Small intestine (tissue), 7 donors: Measurements from ENCODE around the gene PUSL1. TPM values are rescaled to one million over a fixed set of nuclear protein-coding genes. Genes with fewer than 3 reads are reported as not detected.

Experiments
- DNase-seq, 2 donors: peaks; one replicate each; pipeline versions ENCODE4 v3.0.0 to v3.0.0-alpha.2; 2013
- FAIRE-seq: peaks from 2 replicates; lab custom pipeline; 2012; peaks lifted over from hg19 to GRCh38; lab: Jason Lieb, UNC
- H3K27ac ChIP-seq, 3 donors: one replicate each; pipeline ENCODE4 v1.5.1; 2013; ENCODE audit warnings: low read length in 2 of 3, mild to moderate bottlenecking in 2 of 3, control low read depth in 1 of 3, inconsistent platforms in 1 of 3, low read depth in 1 of 3, moderate library complexity in 1 of 3
- H3K27me3 ChIP-seq, 3 donors: one replicate each; pipeline ENCODE4 v1.6.1; 2013; ENCODE audit warnings: low read length in 3 of 3, inconsistent platforms in 1 of 3; ENCODE audit not compliant: control insufficient read depth in 3 of 3, insufficient read depth in 3 of 3
- H3K36me3 ChIP-seq, 3 donors: one replicate each; pipeline ENCODE4 v1.6.1; 2013; ENCODE audit warnings: low read length in 3 of 3, inconsistent platforms in 1 of 3, low read depth in 1 of 3, mild to moderate bottlenecking in 1 of 3, moderate library complexity in 1 of 3; ENCODE audit not compliant: control insufficient read depth in 3 of 3, insufficient read depth in 2 of 3
- H3K4me1 ChIP-seq, 3 donors: one replicate each; pipeline ENCODE4 v1.6.1; 2013; ENCODE audit warnings: low read length in 2 of 3, inconsistent platforms in 1 of 3, low read depth in 1 of 3, mild to moderate bottlenecking in 1 of 3, moderate library complexity in 1 of 3; ENCODE audit not compliant: control insufficient read depth in 3 of 3, insufficient read depth in 2 of 3
- H3K4me3 ChIP-seq, 3 donors: one replicate each; pipeline ENCODE4 v1.5.1; 2013; ENCODE audit warnings: low read length in 3 of 3, control low read depth in 1 of 3, inconsistent platforms in 1 of 3, low read depth in 1 of 3, mild to moderate bottlenecking in 1 of 3, moderate library complexity in 1 of 3
- H3K9me3 ChIP-seq, 2 donors: one replicate each; pipeline ENCODE4 v1.6.1; 2013; ENCODE audit warnings: low read depth in 1 of 2, low read length in 1 of 2; ENCODE audit not compliant: control insufficient read depth in 2 of 2, insufficient read depth in 1 of 2
- WGBS, 3 donors: extraction: QIAGEN DNeasy Blood & Tissue Kit; methylation state at CpG; one replicate each; pipeline ENCODE4 v1.1.7; 2013; 5-methylcytosine and 5-hydroxymethylcytosine counted together
- polyA plus RNA-seq, 4 donors: library from polyadenylated mRNA; stranded (reverse) in 3 of 4; unstranded in 1 of 4; fragments of 200-250 nt in 3 of 4; fragments of 120-200 nt in 1 of 4; gene quantifications; one replicate each; pipeline versions ENCODE4 v1.2.1 to v1.2.3, GENCODE V29; 2013
- donor health status: healthy with polysubstance abuse.
- donor health status: control.
- donor health status: control.
- donor health status: Bipolar disorder and iron deficiency.
- donor health status: healthy.

The PUSL1 gene
- polyA plus RNA-seq, 4 donors, result 15.0 to 22.7 (median 18.4) TPM

DNA sequence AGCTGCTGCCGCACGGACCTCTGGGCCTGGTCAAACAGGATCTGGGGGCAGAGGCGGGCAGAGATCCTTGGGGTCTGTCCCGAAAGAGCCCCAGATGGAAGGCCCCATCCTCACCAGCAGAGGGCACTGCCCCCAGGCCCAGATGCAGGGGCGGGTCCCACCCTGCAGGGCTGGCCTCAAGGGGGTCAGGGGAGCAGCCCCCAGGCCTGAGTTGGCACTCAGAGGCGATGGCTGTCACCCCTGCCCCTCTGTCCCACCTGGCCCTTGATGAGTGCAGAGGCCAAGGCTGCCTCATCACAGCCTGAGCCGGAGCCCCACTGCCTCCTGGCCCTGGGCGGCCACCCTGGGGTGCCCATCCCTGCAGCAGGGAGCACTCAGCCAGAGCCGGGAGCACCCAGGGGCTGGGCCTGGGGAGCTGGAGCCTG is 6.4 kb upstream of the PUSL1 start:
- H3K4me1 ChIP-seq, result peaks cover 7 to 24% (median 13%) of the 10 kb centered on the region in 3 donors
- peaks cover 0 to 51% (median 0%) of the 10 kb centered on the region in 3 donors for H3K36me3 ChIP-seq
- FAIRE-seq, result no peak
- 90 to 92% (median 92%) methylated on average over 8 to 9 of the region's 9 CpGs for WGBS, 3 donors
- H3K27ac ChIP-seq, result no peak overlapping the region
- DNase-seq, result no peak
- no peak overlapping the region for H3K4me3 ChIP-seq
- H3K27me3 ChIP-seq, result no peaks in the 10 kb centered on the region
- H3K9me3 ChIP-seq, result no peaks in the 10 kb centered on the region

DNA sequence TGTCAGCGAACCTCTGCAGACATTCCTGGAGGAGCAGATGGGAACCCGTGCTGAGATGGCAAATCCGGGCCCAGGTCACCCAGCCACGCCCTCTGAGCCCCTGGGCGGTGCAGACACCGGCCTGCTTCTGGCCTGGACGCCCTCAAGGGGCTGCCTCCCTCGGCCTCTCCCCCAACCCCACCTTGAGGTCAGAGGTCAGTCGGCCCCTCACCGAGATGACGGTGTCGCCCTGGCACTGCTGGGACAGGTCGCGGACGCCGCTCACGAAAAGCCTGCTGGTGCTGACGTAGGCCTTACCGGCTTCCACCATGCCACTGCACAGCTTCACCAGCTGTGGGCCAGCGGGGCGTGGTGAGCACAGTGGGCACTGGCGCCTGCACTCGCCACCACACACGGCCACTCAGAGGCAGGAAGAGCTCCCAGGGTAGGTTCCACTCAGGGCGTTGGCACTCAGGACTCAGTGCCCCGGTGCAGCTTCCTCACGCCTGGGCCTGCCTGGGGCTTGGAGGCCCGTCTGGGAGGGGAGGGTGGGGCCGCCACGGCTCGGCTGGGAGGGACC is 5.4 kb upstream of the PUSL1 start:
- 78 to 81% (median 80%) methylated on average over 27 to 31 of the region's 31 CpGs for WGBS, 3 donors
- Histone ChIP-seq H3K9me3 (no peaks in the 10 kb centered on the region), H3K36me3 (peaks cover 0 to 45% (median 0%) of the 10 kb centered on the region in 3 donors), H3K4me1 (peaks cover 7 to 24% (median 13%) of the 10 kb centered on the region in 3 donors), H3K4me3 (no peak overlapping the region), H3K27ac (no peak overlapping the region), H3K27me3 (no peaks in the 10 kb centered on the region)
- no peak for DNase-seq
- FAIRE-seq, result no peak

DNA sequence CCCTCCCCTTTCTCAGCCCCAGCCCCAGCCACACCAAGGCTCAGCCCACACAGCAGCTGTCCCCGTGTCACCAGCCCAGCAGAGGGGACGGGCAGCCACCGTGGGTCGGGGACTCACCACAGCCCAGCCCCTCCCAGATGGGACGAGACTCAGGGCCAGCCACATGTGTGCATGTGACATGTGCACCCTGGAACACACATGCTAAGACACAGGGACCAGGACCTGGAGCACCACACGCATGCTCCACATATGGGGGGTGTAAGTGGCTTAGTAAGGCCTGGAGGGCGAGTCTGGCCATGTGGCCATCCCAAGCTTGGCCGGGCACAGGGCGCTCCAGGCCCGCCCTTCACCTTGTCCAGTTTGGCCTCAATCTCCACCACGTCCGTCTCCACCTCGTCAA is 4.7 kb upstream of the PUSL1 start:
- Histone ChIP-seq H3K9me3 (no peaks in the 10 kb centered on the region), H3K27me3 (no peaks in the 10 kb centered on the region), H3K36me3 (peaks cover 0 to 40% (median 0%) of the 10 kb centered on the region in 3 donors), H3K4me1 (peaks cover 7 to 24% (median 13%) of the 10 kb centered on the region in 3 donors), H3K4me3 (no peak overlapping the region), H3K27ac (no peak overlapping the region)
- DNase-seq, result no peak
- FAIRE-seq, result no peak
- WGBS, 3 donors, result 77 to 85% (median 85%) methylated on average over 13 of the region's 13 CpGs

DNA sequence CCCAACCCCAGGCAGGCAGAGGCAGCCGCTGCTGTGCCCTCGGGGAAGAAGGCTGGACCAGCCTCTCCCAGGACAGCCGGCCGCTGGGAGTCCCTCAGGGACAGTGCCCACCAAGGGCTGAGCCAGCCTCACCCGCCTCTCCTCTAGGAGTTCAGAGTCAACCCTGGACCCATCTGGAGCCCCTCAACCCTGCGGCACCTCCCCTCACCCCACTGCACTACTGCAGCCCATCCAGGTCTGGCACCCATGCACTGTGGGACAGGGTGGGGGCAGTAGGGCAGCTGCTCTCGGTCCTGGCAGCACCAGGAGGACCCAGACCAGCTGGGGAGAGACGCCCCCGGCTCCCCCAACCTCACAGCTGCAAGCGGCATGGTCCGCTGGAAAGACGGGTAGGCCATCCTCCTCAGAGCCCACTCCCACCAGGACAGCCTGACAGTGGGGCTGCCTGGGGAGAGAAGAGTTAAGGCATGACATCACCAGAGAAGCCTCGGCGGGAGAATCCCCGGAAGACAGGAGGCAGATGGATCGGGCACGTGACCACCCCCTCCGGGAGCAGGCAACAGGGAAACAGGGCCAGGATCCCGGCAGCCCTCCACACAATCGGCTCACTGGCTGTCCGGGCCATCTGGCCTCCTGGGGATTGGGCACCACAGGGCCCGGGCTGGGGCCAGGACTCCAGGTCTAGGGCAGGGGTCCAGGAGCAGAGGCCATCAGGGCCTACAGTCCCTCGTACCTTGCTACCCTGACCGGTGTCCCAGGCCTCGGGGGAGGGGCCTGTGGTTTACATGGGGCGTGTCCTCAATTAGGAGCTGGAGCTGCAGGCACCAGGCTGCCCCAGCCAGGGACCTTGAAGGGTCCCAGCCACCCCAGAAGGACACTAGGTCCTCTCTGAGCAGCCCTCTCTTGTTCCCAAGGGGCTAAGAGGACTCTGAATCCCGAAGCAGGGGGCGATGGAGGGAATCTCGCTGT is 3.8 kb upstream of the PUSL1 start:
- Histone ChIP-seq H3K27me3 (no peaks in the 10 kb centered on the region), H3K9me3 (no peaks in the 10 kb centered on the region), H3K4me1 (peaks cover 7 to 27% (median 13%) of the 10 kb centered on the region in 3 donors), H3K27ac (peak overlapping the region; percentile 44 to 77 (median 75)), H3K36me3 (peaks cover 0 to 36% (median 0%) of the 10 kb centered on the region in 3 donors), H3K4me3 (peak overlapping the region in 2 of 3 donors; percentile 29 to 76)
- DNase-seq, result peak; percentile 48 to 84
- WGBS, 3 donors, result 34 to 42% (median 40%) methylated on average over 25 to 29 of the region's 29 CpGs
- FAIRE-seq, result no peak

DNA sequence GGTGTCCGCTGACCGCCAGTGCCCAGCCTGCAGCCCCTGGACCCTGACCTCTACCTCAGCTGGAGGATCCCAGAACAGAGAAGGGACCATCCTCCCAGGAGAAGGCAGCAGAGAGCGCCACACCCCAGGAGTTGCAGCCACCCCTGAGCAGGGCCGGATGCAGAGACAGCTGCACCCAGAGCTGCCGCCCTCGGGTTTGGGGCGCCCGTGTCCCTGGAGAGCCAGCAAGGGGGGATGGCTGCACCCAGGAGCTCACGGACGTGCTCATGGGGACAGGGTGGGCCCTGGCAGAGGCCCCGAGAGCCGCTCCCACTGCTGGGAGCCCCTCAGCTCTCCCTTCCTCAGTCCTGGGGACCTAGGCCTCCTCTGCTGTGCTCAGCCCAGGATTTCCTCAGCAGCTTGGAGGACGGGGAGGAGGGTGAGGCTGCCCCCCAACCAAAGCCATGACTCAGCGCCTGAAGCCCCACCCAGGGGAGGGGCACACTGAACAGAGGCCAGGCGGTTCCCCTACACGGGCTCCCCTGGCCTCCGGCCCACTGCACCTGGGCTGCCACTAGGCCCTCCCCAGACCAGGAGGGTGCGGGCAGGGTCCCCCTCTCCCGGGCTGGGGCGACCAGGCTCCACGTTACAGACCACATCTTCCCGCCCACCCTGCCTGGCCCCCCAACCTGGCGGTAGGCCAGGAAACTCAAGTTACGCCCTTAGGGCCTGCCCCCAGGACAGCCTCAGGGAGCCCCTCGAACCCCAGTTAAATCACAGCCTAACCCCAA is 2.9 kb upstream of the PUSL1 start:
- no peak for FAIRE-seq
- H3K4me1 ChIP-seq, result peaks cover 7 to 34% (median 13%) of the 10 kb centered on the region in 3 donors
- H3K9me3 ChIP-seq, result no peaks in the 10 kb centered on the region
- H3K36me3 ChIP-seq, result peaks cover 0 to 36% (median 0%) of the 10 kb centered on the region in 3 donors
- peak; percentile 83 to 90 for DNase-seq
- peak overlapping the region in 2 of 3 donors; percentile 68 to 76 for H3K4me3 ChIP-seq
- H3K27ac ChIP-seq, result peak overlapping the region; percentile 44 to 77 (median 75)
- WGBS, 3 donors, result 10 to 17% (median 12%) methylated on average over 20 to 25 of the region's 25 CpGs
- H3K27me3 ChIP-seq, result no peaks in the 10 kb centered on the region

DNA sequence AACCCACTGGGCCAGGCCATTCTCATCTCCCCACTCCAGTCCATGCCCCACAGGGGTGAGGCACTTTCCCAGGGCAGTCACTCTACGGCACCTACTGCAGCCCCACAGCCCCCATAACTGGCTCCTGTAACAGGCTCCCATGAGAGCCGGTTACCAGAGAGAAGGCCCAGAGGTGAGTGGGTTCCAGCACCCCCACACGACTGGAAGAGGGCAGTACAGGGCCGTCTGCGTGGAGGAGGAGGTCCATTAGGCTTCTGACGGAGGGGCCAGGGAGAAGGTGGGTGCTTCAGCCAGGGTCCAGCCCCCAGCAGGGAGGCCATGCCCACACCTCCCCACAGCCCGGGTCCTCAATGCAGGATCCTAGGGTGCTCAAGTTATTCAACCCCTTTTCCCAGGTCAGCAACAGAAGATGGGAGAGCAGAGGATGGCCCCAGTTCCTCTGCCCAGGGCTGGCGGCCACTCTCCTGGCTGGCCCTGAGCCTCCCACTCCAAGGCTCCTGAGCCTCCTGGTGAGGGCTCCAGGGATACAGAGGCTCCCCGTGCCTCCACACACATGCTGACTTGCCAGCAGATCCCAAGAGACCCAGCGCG is 2.2 kb upstream of the PUSL1 start:
- Histone ChIP-seq H3K36me3 (peaks cover 0 to 42% (median 0%) of the 10 kb centered on the region in 3 donors), H3K27me3 (no peaks in the 10 kb centered on the region), H3K4me1 (peaks cover 7 to 34% (median 13%) of the 10 kb centered on the region in 3 donors), H3K4me3 (peak overlapping the region in 2 of 3 donors; percentile 68 to 76), H3K9me3 (no peaks in the 10 kb centered on the region), H3K27ac (peak overlapping the region in 2 of 3 donors; percentile 75 to 77)
- DNase-seq (no peak), FAIRE-seq (no peak)
- 29 to 40% (median 37%) methylated on average over 11 of the region's 11 CpGs for WGBS, 3 donors

DNA sequence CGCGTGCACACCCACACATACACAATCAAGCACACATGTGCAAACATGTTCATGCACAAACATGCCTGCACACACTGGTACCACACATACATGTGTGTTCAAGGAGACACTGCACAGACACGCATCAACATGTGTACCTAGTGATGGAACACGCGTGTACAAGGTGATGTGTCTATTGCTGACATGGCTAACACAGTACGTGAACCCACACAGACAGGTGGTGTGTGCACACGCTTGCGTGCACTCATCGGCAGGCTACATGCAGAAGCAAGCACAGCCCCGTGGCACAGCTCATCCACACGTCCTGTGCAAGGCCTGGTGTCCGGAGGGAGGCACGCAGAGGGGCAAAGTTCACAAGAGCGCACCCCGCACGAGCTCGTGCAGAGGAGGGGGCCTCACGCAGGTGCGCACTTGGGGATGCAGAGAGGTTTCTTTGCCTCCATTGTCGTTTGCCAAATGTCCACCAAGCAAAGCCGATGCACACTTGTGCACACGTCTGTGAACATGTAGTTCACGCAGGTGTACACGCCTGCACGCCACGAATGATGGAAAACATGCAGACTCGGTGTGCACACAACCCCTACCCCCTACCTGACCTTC is 1.6 kb upstream of the PUSL1 start:
- Histone ChIP-seq H3K27me3 (no peaks in the 10 kb centered on the region), H3K4me3 (peak overlapping the region; percentile 65 to 76 (median 68)), H3K4me1 (peaks cover 7 to 34% (median 13%) of the 10 kb centered on the region in 3 donors), H3K36me3 (peaks cover 0 to 47% (median 2%) of the 10 kb centered on the region in 3 donors), H3K27ac (peak overlapping the region; percentile 20 to 85 (median 75)), H3K9me3 (no peaks in the 10 kb centered on the region)
- WGBS, 3 donors, result 19 to 37% (median 37%) methylated on average over 27 of the region's 27 CpGs
- peak; percentile 46 to 67 for DNase-seq
- FAIRE-seq, result no peak
